Endothelial cell of umbilical vein (primary cell): Measurements from ENCODE around the gene TET2. TPM values are rescaled to one million over a fixed set of nuclear protein-coding genes. Genes with fewer than 3 reads are reported as not detected.

ENCODE experiments used
- BruUV-seq: library from RNA; stranded (reverse); fragments of 400-500 nt; replicated peaks from 2 replicates; lab custom pipeline; 2021; lab: Mats Ljungman, UMichigan
- CTCF ChIA-PET: fragments of 300-600, 350-600 bp; sonication (Branson Sonifier 250); formaldehyde crosslinking; loops from one replicate; lab custom pipeline; 2021; ENCODE audit warnings: antibody characterized with exemption, inconsistent platforms; lab: Charles Lee
- POLR2A ChIA-PET: fragments of 300-600, 350-600 bp; sonication (Branson Sonifier 250); formaldehyde crosslinking; loops from one replicate; lab custom pipeline; 2021; ENCODE audit warnings: antibody characterized with exemption, inconsistent platforms; lab: Charles Lee
- DNase-seq: peaks from one replicate; pipeline ENCODE4 v3.0.0-alpha.2; 2011; ENCODE audit warnings: low read depth, low spot score
- FAIRE-seq: peaks from 2 replicates; lab custom pipeline; 2011; peaks lifted over from hg19 to GRCh38; lab: Jason Lieb, UNC
- H2AFZ ChIP-seq: 2 replicates; pipeline ENCODE4 v1.6.0; 2012; ENCODE audit warnings: low read depth, low read length, control low read depth, inconsistent platforms
- H3K27ac ChIP-seq: 2 replicates; pipeline ENCODE4 v1.5.1; 2011; ENCODE audit warnings: low read depth, mild to moderate bottlenecking, control low read depth, low read length, moderate library complexity; ENCODE audit not compliant: insufficient read depth
- H3K27me3 ChIP-seq, 2 experiments: 2 replicates each; pipeline versions ENCODE4 v1.6.0 to v1.6.1; 2011; ENCODE audit warnings: low read length in 2 of 2, mixed read lengths in 1 of 2; ENCODE audit not compliant: control insufficient read depth in 2 of 2, insufficient read depth in 2 of 2
- H3K36me3 ChIP-seq, 2 experiments: 2 replicates in 1 of 2; 3 replicates in 1 of 2; pipeline ENCODE4 v1.5.1; 2011; ENCODE audit warnings: low read length in 2 of 2, mild to moderate bottlenecking in 1 of 2, moderate library complexity in 1 of 2; ENCODE audit not compliant: control insufficient read depth in 2 of 2, insufficient read depth in 2 of 2; ENCODE audit errors: extremely low read depth in 1 of 2
- H3K4me1 ChIP-seq: 3 replicates; pipeline ENCODE4 v1.5.1; 2011; ENCODE audit warnings: mild to moderate bottlenecking, low read length; ENCODE audit not compliant: control insufficient read depth, insufficient read depth; ENCODE audit errors: extremely low read depth
- H3K4me2 ChIP-seq: 2 replicates; pipeline ENCODE4 v1.6.1; 2011; ENCODE audit warnings: low read length, control low read depth, mixed read lengths; ENCODE audit not compliant: insufficient read depth
- H3K4me3 ChIP-seq, 3 experiments: fragments of 200-600 bp in 1 of 3; sonication (generic), shearing (Covaris generic) in 1 of 3; replicated peaks in 1 of 3; 2 replicates each; pipeline ENCODE4 v1.5.1; 2011 to 2016; ENCODE audit warnings: control low read depth in 3 of 3, low read length in 3 of 3, mild to moderate bottlenecking in 2 of 3, inconsistent platforms in 1 of 3, low read depth in 1 of 3, moderate library complexity in 1 of 3; ENCODE audit not compliant: insufficient read depth in 1 of 3
- H3K79me2 ChIP-seq: 2 replicates; pipeline ENCODE4 v1.6.0; 2012; ENCODE audit warnings: low read length, inconsistent platforms; ENCODE audit not compliant: control insufficient read depth, insufficient read depth
- H3K9ac ChIP-seq: replicated peaks from 2 replicates; pipeline ENCODE3; 2011; ENCODE audit warnings: low read length, control low read depth; ENCODE audit not compliant: insufficient read depth; ENCODE audit errors: extremely low read depth
- H3K9me1 ChIP-seq: replicated peaks from 3 replicates; pipeline ENCODE4 v1.6.0; 2011; ENCODE audit warnings: mild to moderate bottlenecking, low read length; ENCODE audit not compliant: control insufficient read depth, insufficient read depth; ENCODE audit errors: extremely low read depth
- H3K9me3 ChIP-seq: replicated peaks from 2 replicates; pipeline ENCODE4 v1.5.1; 2012; ENCODE audit warnings: low read length, inconsistent platforms; ENCODE audit not compliant: control insufficient read depth, insufficient read depth
- H4K20me1 ChIP-seq: replicated peaks from 2 replicates; pipeline ENCODE3; 2011; ENCODE audit warnings: mild to moderate bottlenecking, low read length; ENCODE audit not compliant: control insufficient read depth, insufficient read depth; ENCODE audit errors: extremely low read depth
- EZH2 ChIP-seq: IDR thresholded peaks from 2 replicates; pipeline ENCODE4 v1.6.1; 2012; ENCODE audit warnings: borderline replicate concordance, low read depth, mild to moderate bottlenecking, moderate library complexity, low read length, inconsistent platforms; ENCODE audit not compliant: severe bottlenecking
- FOS ChIP-seq: IDR thresholded peaks from 2 replicates; pipeline ENCODE4 v1.6.1; 2011; ENCODE audit warnings: mild to moderate bottlenecking, low read length, moderate library complexity, borderline replicate concordance; ENCODE audit not compliant: insufficient read depth
- GATA2 ChIP-seq: IDR thresholded peaks from 2 replicates; pipeline ENCODE4 v1.7.0; 2011; ENCODE audit warnings: low read depth, mild to moderate bottlenecking, moderate library complexity, mixed read lengths, low read length; ENCODE audit not compliant: insufficient read length, insufficient read depth
- JUN ChIP-seq: IDR thresholded peaks from 2 replicates; pipeline ENCODE4 v1.6.1; 2011; ENCODE audit warnings: borderline replicate concordance, low read depth; ENCODE audit not compliant: insufficient read length, insufficient read depth
- MYC ChIP-seq: IDR thresholded peaks from one replicate; pipeline ENCODE4 v1.6.1; 2011; ENCODE audit warnings: mild to moderate bottlenecking, low read depth, low read length
- POLR2A ChIP-seq: IDR thresholded peaks from 2 replicates; pipeline ENCODE4 v1.6.1; 2012; ENCODE audit warnings: low read depth, mild to moderate bottlenecking, control low read depth, low read length
- POLR2AphosphoS5 ChIP-seq: IDR thresholded peaks from 2 replicates; pipeline ENCODE4 v1.6.1; 2012; ENCODE audit warnings: low read depth, mild to moderate bottlenecking, control low read depth, low read length, moderate library complexity; ENCODE audit not compliant: insufficient read depth
- dilution Hi-C: fragments of 300-500 bp; cut with MboI; formaldehyde crosslinking; loops from one replicate; pipeline ENCODE4 v1.15.0; 2019; ENCODE audit warnings: low sequenced_read_pairs; ENCODE audit not compliant: extremely low pct_ligation_motif_present
- intact Hi-C: fragments of 100-400 bp; cut with micrococcal nuclease; formaldehyde crosslinking; loops from one replicate; pipeline ENCODE4 v1.10.0; 2022
- polyA plus RNA-seq, 4 experiments: library from polyadenylated mRNA; depleted of rRNA in 3 of 4; stranded (reverse) in 3 of 4; unstranded in 1 of 4; fragments of >200 nt; gene quantifications; 2 replicates each; pipeline versions ENCODE4 v1.2.1 to v1.2.3, GENCODE V29; 2011 to 2012; ENCODE audit warnings: missing spikeins in 1 of 4
- total RNA-seq: library from RNA; stranded (reverse); gene quantifications from 2 replicates; pipeline ENCODE4 v1.2.3, GENCODE V29; 2021
- TF ChIP-seq, protein P1 (sequence below): IDR thresholded peaks from 2 replicates; pipeline ENCODE4 v1.6.1; 2011; ENCODE audit not compliant: insufficient read depth, insufficient read length
- TF ChIP-seq, protein P2 (sequence below), 2 donors: IDR thresholded peaks; 1 replicate in 1 of 2; 2 replicates in 1 of 2; pipeline ENCODE4 v1.5.1; 2011; ENCODE audit warnings: low read length in 2 of 2, mild to moderate bottlenecking in 2 of 2, moderate library complexity in 2 of 2, control low read depth in 1 of 2, inconsistent platforms in 1 of 2, low read depth in 1 of 2; ENCODE audit not compliant: insufficient read depth in 1 of 2; ENCODE audit errors: extremely low read depth in 1 of 2

Gene TET2
- total and polyA plus RNA-seq, 2 donors (not counting 3 experiments of a cell fraction or from before 2014, with no cell fraction given) = 4.8 to 17.5 TPM

DNA sequence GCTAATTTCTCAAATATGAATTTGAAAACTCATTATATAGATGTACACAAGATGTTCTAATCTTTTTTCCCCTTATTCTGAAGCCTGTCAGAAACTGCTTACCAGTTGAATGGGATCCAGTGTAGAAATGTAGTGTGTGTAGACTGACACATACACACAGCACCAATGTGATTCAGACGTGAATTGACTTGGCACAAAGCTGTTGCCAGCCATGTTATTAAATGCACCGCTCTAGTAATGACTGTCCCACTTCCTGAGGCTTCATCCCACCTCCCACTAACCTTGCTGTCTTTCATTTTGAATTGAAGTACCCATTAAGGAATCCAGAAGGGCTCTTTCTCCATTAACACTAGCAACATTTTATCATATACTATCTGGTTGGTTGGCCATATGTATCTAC, 180.5 kb downstream of the TET2 start:
- H3K4me3 ChIP-seq = no peak overlapping the region
- H3K9ac ChIP-seq = no peak overlapping the region
- H3K9me1 ChIP-seq = no peaks in the 10 kb centered on the region
- H3K36me3 ChIP-seq = no peaks in the 10 kb centered on the region
- no peaks in the 10 kb centered on the region for H3K79me2 ChIP-seq
- BruUV-seq = no TSS peak
- TF ChIP-seq MYC (no peak), POLR2AphosphoS5 (no peak), GATA2 (no peak), EZH2 (no peak), POLR2A (no peak), JUN (no peak), FOS (no peak)
- TF ChIP-seq, protein P1, sequence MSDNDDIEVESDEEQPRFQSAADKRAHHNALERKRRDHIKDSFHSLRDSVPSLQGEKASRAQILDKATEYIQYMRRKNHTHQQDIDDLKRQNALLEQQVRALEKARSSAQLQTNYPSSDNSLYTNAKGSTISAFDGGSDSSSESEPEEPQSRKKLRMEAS = no peak
- TF ChIP-seq, protein P2, sequence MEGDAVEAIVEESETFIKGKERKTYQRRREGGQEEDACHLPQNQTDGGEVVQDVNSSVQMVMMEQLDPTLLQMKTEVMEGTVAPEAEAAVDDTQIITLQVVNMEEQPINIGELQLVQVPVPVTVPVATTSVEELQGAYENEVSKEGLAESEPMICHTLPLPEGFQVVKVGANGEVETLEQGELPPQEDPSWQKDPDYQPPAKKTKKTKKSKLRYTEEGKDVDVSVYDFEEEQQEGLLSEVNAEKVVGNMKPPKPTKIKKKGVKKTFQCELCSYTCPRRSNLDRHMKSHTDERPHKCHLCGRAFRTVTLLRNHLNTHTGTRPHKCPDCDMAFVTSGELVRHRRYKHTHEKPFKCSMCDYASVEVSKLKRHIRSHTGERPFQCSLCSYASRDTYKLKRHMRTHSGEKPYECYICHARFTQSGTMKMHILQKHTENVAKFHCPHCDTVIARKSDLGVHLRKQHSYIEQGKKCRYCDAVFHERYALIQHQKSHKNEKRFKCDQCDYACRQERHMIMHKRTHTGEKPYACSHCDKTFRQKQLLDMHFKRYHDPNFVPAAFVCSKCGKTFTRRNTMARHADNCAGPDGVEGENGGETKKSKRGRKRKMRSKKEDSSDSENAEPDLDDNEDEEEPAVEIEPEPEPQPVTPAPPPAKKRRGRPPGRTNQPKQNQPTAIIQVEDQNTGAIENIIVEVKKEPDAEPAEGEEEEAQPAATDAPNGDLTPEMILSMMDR (IDR thresholded peaks at IDR 0.05; ENCODE audit: extremely low read depth in 1 of 2, insufficient read depth in 1 of 2, low read depth in 1 of 2, low read length in 2 of 2) = no peak
- H4K20me1 ChIP-seq = no peaks in the 10 kb centered on the region
- FAIRE-seq (no peak), DNase-seq (no peak)
- no peaks in the 10 kb centered on the region for H3K4me1 ChIP-seq
- no peak overlapping the region for H3K4me2 ChIP-seq
- H3K9me3 ChIP-seq = no peaks in the 10 kb centered on the region
- no peak overlapping the region for H3K27ac ChIP-seq
- intact Hi-C loops = no loop called here
- ChIA-PET POLR2A (no interaction called here), CTCF (no interaction called here)
- H2AFZ ChIP-seq = no peak overlapping the region
- H3K27me3 ChIP-seq = no peaks in the 10 kb centered on the region
- dilution Hi-C loops = no loop called here
